OCI-LY7 (cell line): ENCODE results near the gene MANBA. TPM values are rescaled to one million over a fixed set of nuclear protein-coding genes. Genes with fewer than 3 reads are reported as not detected.

Experiments used
- BruUV-seq: library from RNA; stranded (reverse); fragments of 400-500 nt; replicated peaks from 2 replicates; lab custom pipeline; 2021; lab: Mats Ljungman, UMichigan
- CTCF ChIA-PET: fragments of 300-600 bp; sonication (Branson Sonifier 250); formaldehyde crosslinking; loops from one replicate; lab custom pipeline; 2022; ENCODE audit warnings: antibody characterized with exemption; ENCODE audit not compliant: unreplicated experiment; lab: Charles Lee
- POLR2A ChIA-PET: fragments of 300-600 bp; sonication (Branson Sonifier 250); formaldehyde crosslinking; loops from one replicate; lab custom pipeline; 2022; ENCODE audit warnings: antibody characterized with exemption; lab: Charles Lee
- DNase-seq: peaks from one replicate; pipeline ENCODE4 v3.0.0-alpha.2; 2015; ENCODE audit warnings: low spot score
- H2AFZ ChIP-seq: fragments of 200-600 bp; sonication (generic), shearing (Covaris generic); 2 replicates; pipeline ENCODE4 v1.6.1; 2014; ENCODE audit warnings: mild to moderate bottlenecking, antibody characterized with exemption, low read length, moderate library complexity
- H3K27ac ChIP-seq: fragments of 200-600 bp; sonication (generic); 2 replicates; pipeline ENCODE4 v1.5.1; 2014; ENCODE audit warnings: mixed run types, low read depth, mild to moderate bottlenecking, moderate library complexity, low read length, inconsistent platforms; ENCODE audit not compliant: poor library complexity, severe bottlenecking
- H3K36me3 ChIP-seq: fragments of 200-600 bp; sonication (generic); 2 replicates; pipeline ENCODE4 v1.6.1; 2014; ENCODE audit warnings: mild to moderate bottlenecking, antibody characterized with exemption, low read length, moderate library complexity, mixed read lengths; ENCODE audit not compliant: insufficient read depth
- H3K4me1 ChIP-seq: fragments of 200-600 bp; sonication (generic); 2 replicates; pipeline ENCODE4 v1.5.1; 2014; ENCODE audit warnings: mild to moderate bottlenecking, low read length; ENCODE audit not compliant: insufficient read depth, poor library complexity, severe bottlenecking
- H3K4me2 ChIP-seq: fragments of 200-600 bp; sonication (generic); 2 replicates; pipeline ENCODE4 v1.6.1; 2014; ENCODE audit warnings: mild to moderate bottlenecking, low read length
- H3K4me3 ChIP-seq: fragments of 200-600 bp; sonication (generic); 2 replicates; pipeline ENCODE4 v1.5.1; 2014; ENCODE audit warnings: mild to moderate bottlenecking, low read depth, low read length; ENCODE audit not compliant: poor library complexity, severe bottlenecking
- H3K79me2 ChIP-seq: fragments of 200-600 bp; sonication (generic); 2 replicates; pipeline ENCODE4 v1.6.1; 2016; ENCODE audit warnings: low read depth, mild to moderate bottlenecking, low read length, moderate library complexity, mixed read lengths; ENCODE audit not compliant: insufficient read depth
- H3K9me2 ChIP-seq: fragments of 200-600 bp; sonication (generic); 2 replicates; pipeline ENCODE4 v1.6.1; 2016; ENCODE audit warnings: mild to moderate bottlenecking, low read length, mixed read lengths; ENCODE audit not compliant: insufficient read depth
- H3K9me3 ChIP-seq: fragments of 200-600 bp; sonication (generic); 2 replicates; pipeline ENCODE4 v1.6.1; 2014; ENCODE audit warnings: mild to moderate bottlenecking, mixed run types, low read length, mixed read lengths
- H4K20me1 ChIP-seq: fragments of 200-600 bp; sonication (generic); 2 replicates; pipeline ENCODE4 v1.6.1; 2014; ENCODE audit warnings: mild to moderate bottlenecking, antibody characterized with exemption, low read length, moderate library complexity, mixed read lengths; ENCODE audit not compliant: insufficient read depth
- CTCF ChIP-seq: fragments of 200-600 bp; sonication (generic); conservative IDR thresholded peaks from 2 replicates; pipeline ENCODE4 v1.5.1; 2014; ENCODE audit warnings: mild to moderate bottlenecking, antibody characterized with exemption, low read length, moderate library complexity, mixed read lengths
- EZH2phosphoT487 ChIP-seq: fragments of 200-600 bp; sonication (generic); IDR thresholded peaks from 2 replicates; pipeline ENCODE4 v1.6.1; 2018; ENCODE audit warnings: low read depth, borderline replicate concordance, mild to moderate bottlenecking, mixed run types, antibody characterized with exemption, low read length, moderate library complexity, mixed read lengths
- intact Hi-C: fragments of 100-400 bp; cut with micrococcal nuclease; formaldehyde crosslinking; loops from one replicate; pipeline ENCODE4 v1.10.0; 2022; ENCODE audit not compliant: unreplicated experiment
- total RNA-seq, 2 experiments: library from RNA; depleted of rRNA in 1 of 2; stranded (reverse); fragments of >200 nt in 1 of 2; shearing (Covaris generic) in 1 of 2; gene quantifications; 2 replicates each; pipeline ENCODE4 v1.2.3, GENCODE V29; 2014 to 2022

MANBA gene
- total RNA-seq, 2 experiments from 2014 or later = 22.8 to 30.0 TPM

GRCh38 chr4:102638621-102639020 lies 122.1 kb downstream of the MANBA start:
- no peaks in the 10 kb centered on the region for H3K79me2 ChIP-seq
- no TSS peak for BruUV-seq
- no peaks in the 10 kb centered on the region for H4K20me1 ChIP-seq
- ChIA-PET POLR2A (no interaction called here), CTCF (no interaction called here)
- H3K9me3 ChIP-seq = no peaks in the 10 kb centered on the region
- no peak overlapping the region for H3K4me2 ChIP-seq
- no peak for TF ChIP-seq EZH2phosphoT487
- TF ChIP-seq CTCF = no peak
- H3K27ac ChIP-seq = no peak overlapping the region
- H3K4me1 ChIP-seq = no peaks in the 10 kb centered on the region
- no peak overlapping the region for H3K4me3 ChIP-seq
- H3K36me3 ChIP-seq = peaks cover 10% of the 10 kb centered on the region; the same call in 1 of the 2 replicates
- H3K9me2 ChIP-seq = no peaks in the 10 kb centered on the region
- intact Hi-C loops = no loop called here
- no peak for DNase-seq
- no peak overlapping the region for H2AFZ ChIP-seq

DNA sequence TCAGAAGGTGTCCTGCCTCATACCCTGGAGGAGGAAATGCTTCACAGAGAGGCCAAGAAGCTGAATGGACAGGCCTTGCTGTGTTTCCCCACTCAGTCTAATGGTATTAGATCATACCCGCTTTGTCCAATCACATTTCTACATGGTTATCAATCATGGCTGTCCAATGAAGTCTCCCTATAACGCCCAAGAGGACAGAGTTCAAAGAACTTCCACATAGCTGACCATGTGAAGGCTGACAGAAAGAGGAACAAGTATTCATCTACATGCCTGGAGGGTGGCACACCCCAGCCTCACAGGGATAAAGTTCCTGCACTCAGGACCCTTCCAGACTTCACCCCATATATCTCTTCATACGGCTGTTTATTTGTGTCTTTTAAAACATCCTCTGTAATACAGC lies 123.4 kb downstream of the MANBA start:
- Histone ChIP-seq H3K9me3 (no peaks in the 10 kb centered on the region), H3K9me2 (no peaks in the 10 kb centered on the region), H3K36me3 (peaks cover 10% of the 10 kb centered on the region; the same call in 1 of the 2 replicates), H3K27ac (no peak overlapping the region), H3K4me3 (no peak overlapping the region), H4K20me1 (no peaks in the 10 kb centered on the region), H3K4me2 (no peak overlapping the region), H2AFZ (no peak overlapping the region), H3K4me1 (no peaks in the 10 kb centered on the region), H3K79me2 (no peaks in the 10 kb centered on the region)
- BruUV-seq = no TSS peak
- ChIA-PET CTCF (no interaction called here), POLR2A (interaction anchor here (0.9 kb wide), 1 partner anchor 474 kb away, joined by 3 read pairs; no protein-coding TSS in a partner anchor)
- no peak for TF ChIP-seq EZH2phosphoT487
- intact Hi-C loops = no loop called here
- DNase-seq = no peak

- no peaks in the 10 kb centered on the region for H4K20me1 ChIP-seq
- ChIA-PET POLR2A (interaction anchor here (1.3 kb wide), 1 partner anchor 11 kb away, joined by 3 read pairs; no protein-coding TSS in a partner anchor), CTCF (interaction anchor here (1.2 kb wide), 1 partner anchor 195 kb away, joined by 4 read pairs; no protein-coding TSS in a partner anchor)
- H2AFZ ChIP-seq = no peak overlapping the region
- peaks cover 8% of the 10 kb centered on the region; the same call in 1 of the 2 replicates for H3K36me3 ChIP-seq
- H3K79me2 ChIP-seq = no peaks in the 10 kb centered on the region
- BruUV-seq = no TSS peak
- no peak for TF ChIP-seq CTCF
- no peak for TF ChIP-seq EZH2phosphoT487
- H3K9me3 ChIP-seq = no peaks in the 10 kb centered on the region
- H3K27ac ChIP-seq = no peak overlapping the region
- no peaks in the 10 kb centered on the region for H3K4me1 ChIP-seq
- intact Hi-C loops = no loop called here
- H3K4me2 ChIP-seq = no peak overlapping the region
- no peak overlapping the region for H3K4me3 ChIP-seq
- DNase-seq = no peak
- no peaks in the 10 kb centered on the region for H3K9me2 ChIP-seq
These were observed 127.7 kb downstream of the MANBA start for GRCh38 chr4:102633100-102633499.
